GM19468 (cell line): ENCODE measurements around the gene PFKFB3.
"Not testable (repeated sequence)": the region's sequence is repeated elsewhere in the genome, so short reads cannot be mapped to it uniquely, and the experiment has no call there.

Experiments
- ATAC-seq: cut with Tn5 transposase; IDR thresholded peaks from one replicate; pipeline ENCODE4 v1.9.1; 2021; ENCODE audit warnings: mild to moderate bottlenecking, moderate library complexity, moderate number of reproducible peaks; ENCODE audit not compliant: unreplicated experiment; ENCODE audit errors: extremely low read depth

Gene PFKFB3

DNA sequence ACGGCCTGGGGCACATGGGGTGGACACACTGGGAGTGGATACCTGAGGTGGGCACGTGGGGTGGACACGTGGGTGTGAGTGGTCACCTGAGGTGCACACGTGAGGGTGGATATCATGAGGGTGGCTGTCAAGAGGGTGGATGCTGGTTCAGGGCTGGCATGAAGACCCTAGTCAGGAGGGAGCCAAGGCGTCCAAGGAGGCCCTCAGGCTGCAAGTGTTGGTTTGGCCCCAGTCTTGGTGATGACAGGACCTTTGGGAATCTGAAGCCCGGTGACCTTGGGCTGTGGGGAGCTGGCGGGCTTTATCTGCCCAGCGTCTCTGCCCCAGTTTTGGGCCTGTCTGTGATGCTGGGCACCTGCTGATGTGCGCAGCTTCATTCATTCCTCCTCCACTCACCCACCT, 24.9 kb upstream of the PFKFB3 start:
- no peak for ATAC-seq

- no peak for ATAC-seq
Observed at GRCh38 chr10:6178581-6178980, 24.2 kb upstream of the PFKFB3 start.

DNA sequence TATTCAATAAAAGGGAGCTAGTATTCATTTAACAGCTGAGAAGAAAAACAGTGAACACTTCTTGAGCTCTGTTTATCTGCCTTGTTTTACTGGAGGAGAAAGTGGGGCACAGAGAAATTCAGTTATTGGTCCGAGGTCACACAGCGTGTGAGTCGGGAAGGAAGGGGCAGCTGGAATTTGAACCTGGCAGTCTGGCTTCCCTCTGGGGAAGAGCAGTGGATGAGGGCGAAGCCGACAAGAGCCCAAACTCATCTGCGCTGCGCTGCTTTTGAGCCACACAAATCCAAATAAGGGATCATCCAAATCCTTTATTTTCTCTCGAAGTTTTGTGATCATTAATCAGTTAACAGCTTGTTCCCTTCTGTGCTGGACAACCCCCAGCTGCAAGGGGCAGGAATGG, 23.7 kb upstream of the PFKFB3 start:
- ATAC-seq = no peak

DNA sequence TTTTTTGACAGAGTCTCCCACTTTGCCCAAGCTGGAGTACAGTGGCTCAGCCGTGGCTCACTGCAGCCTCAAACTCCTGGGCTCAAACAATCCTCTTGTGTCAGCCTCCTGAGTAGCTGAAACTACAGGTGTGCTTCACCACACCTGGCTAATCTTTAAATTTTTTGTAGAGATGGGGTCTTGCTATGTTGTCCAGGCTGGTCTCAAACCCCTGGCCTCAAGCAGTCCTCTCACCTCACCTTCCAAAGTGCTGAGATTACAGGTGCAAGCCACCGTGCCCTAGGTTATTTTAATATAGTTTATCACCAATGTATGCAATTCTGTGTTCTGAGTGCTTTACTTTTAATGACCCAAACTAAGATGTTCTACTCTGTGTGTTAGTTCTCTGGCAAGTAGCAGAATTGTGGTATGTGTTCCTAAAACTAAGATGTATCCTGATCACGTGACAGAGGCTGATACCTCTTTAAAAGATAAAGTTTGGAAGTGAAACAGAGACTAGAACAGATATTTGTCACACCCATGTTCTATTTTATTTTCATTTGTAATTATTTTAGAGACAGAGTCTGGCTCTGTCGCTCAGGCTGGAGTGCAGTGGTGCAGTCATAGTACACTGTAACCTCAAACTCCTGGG, 22.1 kb upstream of the PFKFB3 start:
- no peak for ATAC-seq

- no peak for ATAC-seq
Observed at GRCh38 chr10:6181249-6181648, 21.5 kb upstream of the PFKFB3 start.

GRCh38 chr10:6182454-6183098, 20.2 kb upstream of the PFKFB3 start:
- ATAC-seq = no peak

DNA sequence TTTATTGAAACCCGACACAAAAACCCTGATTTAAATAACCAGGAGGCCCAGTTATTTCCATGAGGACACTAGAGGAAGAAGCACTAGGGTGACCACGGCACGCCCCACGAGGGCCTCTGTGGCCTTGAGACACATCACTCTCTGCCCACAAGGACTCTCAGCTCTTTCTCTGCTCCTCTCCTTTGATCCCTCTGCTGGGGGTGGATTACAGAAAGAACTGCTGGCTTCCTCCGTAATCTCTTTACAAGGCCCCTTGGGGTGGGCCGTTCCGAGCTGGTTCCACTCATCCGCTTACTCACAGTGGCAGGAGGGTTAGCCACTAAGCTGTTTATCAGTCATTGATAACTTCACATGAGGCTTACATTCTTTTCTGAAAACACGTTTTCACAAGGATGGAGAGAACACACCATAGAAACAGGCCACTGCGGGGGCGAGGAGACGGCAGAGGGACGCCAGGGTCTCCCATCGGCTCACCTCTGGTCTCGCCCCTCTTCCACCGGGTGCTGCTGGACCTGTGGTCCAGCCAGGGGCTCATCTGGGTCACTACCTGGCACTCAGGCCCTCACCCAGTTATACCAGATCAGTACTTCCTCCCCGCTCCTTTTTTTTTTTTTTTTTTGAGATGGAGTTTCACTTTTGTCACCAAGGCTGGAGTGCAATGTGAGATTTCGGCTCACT, 17.6 kb upstream of the PFKFB3 start:
- no peak for ATAC-seq

GRCh38 chr10:6186894-6187256, 15.9 kb upstream of the PFKFB3 start:
- no peak for ATAC-seq

GRCh38 chr10:6187278-6187677, 15.5 kb upstream of the PFKFB3 start:
- ATAC-seq = no peak

GRCh38 chr10:6190033-6190432, 12.7 kb upstream of the PFKFB3 start:
- not testable (repeated sequence) for ATAC-seq

DNA sequence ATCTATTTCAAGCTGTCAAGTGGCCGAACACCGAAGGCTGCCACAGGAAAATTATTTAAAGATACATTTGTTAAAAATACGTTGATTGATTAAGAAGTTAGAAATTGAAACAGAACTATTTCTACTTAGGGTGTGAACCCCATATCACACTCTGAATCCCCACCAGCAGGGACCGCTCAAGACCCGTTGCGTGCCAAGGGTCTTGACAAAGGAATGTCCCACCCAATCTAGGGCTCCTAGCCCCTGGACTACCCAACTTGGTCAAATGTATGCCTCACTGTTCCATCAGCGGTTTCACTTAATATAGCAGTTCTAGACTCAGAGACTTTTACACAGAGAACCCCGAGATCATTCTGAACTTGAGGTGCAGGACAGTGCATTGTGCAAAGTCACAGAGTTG, 11.6 kb upstream of the PFKFB3 start:
- ATAC-seq = no peak

DNA sequence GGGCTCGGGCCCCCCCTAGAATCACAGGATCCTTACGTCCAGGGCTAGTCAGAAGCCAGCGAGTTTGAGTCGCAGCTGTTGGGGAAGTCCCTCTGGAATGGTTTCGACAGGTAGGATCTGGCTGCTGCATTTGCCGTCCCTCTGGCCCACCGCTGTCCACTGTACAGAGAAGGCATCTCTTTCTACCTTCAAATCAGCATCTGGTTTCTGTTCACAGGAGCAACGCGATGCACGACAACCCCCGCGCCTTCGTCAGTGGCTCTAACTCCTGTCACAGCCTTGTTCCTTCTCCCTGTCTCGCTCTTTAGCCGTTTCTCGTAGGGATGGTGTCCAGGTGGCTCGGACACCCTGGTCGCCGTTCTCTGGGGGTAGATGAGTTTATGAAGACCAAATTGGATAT, 11.2 kb upstream of the PFKFB3 start:
- no peak for ATAC-seq

GRCh38 chr10:6193342-6193741, 9.4 kb upstream of the PFKFB3 start:
- not testable (repeated sequence) for ATAC-seq

DNA sequence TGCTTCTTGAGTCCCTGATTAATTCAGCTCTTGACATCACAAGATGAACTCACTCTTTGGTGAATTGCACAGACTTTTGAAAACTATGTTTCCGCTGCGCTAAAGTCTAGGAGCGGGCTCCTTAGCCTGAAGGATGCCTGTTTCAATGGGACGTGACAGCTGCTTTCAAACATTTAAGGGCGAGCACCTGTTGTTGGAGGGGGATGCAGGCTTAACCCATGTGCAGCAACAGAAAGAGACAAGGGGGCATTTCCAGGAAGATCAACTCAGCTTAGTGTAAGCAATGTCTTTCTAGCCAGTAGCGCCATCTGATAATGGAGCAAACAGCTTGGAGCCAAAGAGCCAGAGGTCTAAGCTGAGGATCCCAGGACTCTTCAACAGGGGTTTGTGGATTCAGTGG, 8.4 kb upstream of the PFKFB3 start:
- ATAC-seq = no peak

- no peak for ATAC-seq
Observed at GRCh38 chr10:6195376-6195775, 7.4 kb upstream of the PFKFB3 start.

GRCh38 chr10:6195846-6196245, 6.9 kb upstream of the PFKFB3 start:
- no peak for ATAC-seq

GRCh38 chr10:6196524-6196923, 6.2 kb upstream of the PFKFB3 start:
- not testable (repeated sequence) for ATAC-seq

GRCh38 chr10:6197321-6197720, 5.4 kb upstream of the PFKFB3 start:
- no peak for ATAC-seq

- ATAC-seq = no peak
Observed at GRCh38 chr10:6198171-6198570, 4.6 kb upstream of the PFKFB3 start.

DNA sequence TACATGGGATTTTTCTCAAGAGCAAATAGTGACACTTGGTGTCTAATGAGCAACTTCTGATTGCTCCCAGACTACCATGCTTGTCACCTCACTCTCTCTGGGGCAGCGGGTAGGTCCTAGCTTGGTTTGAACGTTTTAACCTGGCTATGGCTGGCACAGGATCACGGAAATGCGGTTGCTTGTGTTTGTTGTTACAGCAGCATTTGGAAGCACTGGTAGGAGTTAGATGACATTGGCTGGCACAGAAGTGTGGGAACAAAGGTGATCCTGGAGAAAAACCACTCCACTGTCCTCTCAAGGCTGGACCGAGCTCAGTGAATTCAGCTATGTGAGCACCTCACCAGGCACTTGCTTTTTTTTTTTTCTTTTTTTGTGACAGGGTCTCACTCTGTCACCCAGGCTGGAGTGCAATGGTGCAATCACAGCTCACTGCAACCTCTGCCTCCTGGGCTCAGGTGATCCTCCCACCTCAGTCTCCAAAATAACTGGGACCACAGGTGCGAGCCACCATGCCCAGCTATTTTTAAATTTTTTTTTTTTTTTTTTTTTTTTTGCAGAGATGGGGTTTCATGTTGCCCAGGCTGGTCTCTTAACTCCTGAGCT, 3.5 kb upstream of the PFKFB3 start:
- ATAC-seq = no peak

DNA sequence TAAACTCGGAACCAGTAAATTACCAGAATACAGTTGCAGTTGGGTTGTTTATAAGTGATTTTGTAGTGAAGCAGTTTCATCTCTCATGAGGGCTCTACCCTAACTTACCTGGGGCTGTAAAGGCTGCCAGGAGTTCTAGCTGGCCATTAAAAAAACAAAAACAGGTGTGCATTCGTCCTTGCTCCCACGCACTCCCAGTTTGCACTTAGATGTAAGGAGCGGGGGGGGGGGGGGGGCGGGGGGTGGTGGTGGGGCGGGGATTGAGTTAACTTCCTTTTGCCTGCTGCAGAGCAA, 2.3 kb upstream of the PFKFB3 start:
- ATAC-seq = no peak
